Stimulated activated naive CD4-positive, alpha-beta T cell (primary cell): ENCODE results near the gene RUNX1.

ENCODE experiments used
- DNase-seq, 6 experiments: peaks; one replicate each; lab custom pipeline; 2025; lab: John Stamatoyannopoulos, UW

The RUNX1 gene

GRCh38 chr21:34924194-34924593 lies 124.9 kb downstream of the RUNX1 start:
- DNase-seq, result no peak

GRCh38 chr21:34923626-34924025 lies 125.5 kb downstream of the RUNX1 start:
- no peak for DNase-seq

- DNase-seq, result no peak
Observed at GRCh38 chr21:34923202-34923601, 125.9 kb downstream of the RUNX1 start.

- DNase-seq, result no peak
Observed at GRCh38 chr21:34922479-34922878, 126.6 kb downstream of the RUNX1 start.

GRCh38 chr21:34921151-34921550 lies 128.0 kb downstream of the RUNX1 start:
- no peak for DNase-seq

- DNase-seq, result no peak
Observed at GRCh38 chr21:34919406-34919805, 129.7 kb downstream of the RUNX1 start.

- no peak for DNase-seq
Observed at GRCh38 chr21:34916446-34916845, 132.7 kb downstream of the RUNX1 start.

GRCh38 chr21:34915364-34915841 lies 133.7 kb downstream of the RUNX1 start:
- no peak for DNase-seq

GRCh38 chr21:34914239-34914638 lies 134.9 kb downstream of the RUNX1 start:
- no peak for DNase-seq

- no peak for DNase-seq
Observed at GRCh38 chr21:34913811-34914210, 135.3 kb downstream of the RUNX1 start.

GRCh38 chr21:34912022-34912945 lies 136.8 kb downstream of the RUNX1 start:
- DNase-seq, result no peak

GRCh38 chr21:34911360-34911759 lies 137.7 kb downstream of the RUNX1 start:
- no peak for DNase-seq

GRCh38 chr21:34910396-34910795 lies 138.7 kb downstream of the RUNX1 start:
- DNase-seq, result no peak

- DNase-seq, result no peak
Observed at GRCh38 chr21:34909492-34910292, 139.4 kb downstream of the RUNX1 start.

GRCh38 chr21:34908419-34909055 lies 140.6 kb downstream of the RUNX1 start:
- DNase-seq, result no peak

GRCh38 chr21:34907461-34908418 lies 141.4 kb downstream of the RUNX1 start:
- no peak for DNase-seq

GRCh38 chr21:34906401-34906800 lies 142.7 kb downstream of the RUNX1 start:
- DNase-seq, result no peak

GRCh38 chr21:34905218-34905537 lies 143.9 kb downstream of the RUNX1 start:
- no peak for DNase-seq

GRCh38 chr21:34904526-34905217 lies 144.4 kb downstream of the RUNX1 start:
- DNase-seq, result no peak

GRCh38 chr21:34900376-34900775 lies 148.7 kb downstream of the RUNX1 start:
- DNase-seq, result no peak

GRCh38 chr21:34899760-34900159 lies 149.3 kb downstream of the RUNX1 start:
- no peak for DNase-seq
